Kidney (tissue), 22 donors: ENCODE measurements around the gene C12orf76. TPM values are rescaled to one million over a fixed set of nuclear protein-coding genes. Genes with fewer than 3 reads are reported as not detected.
A peak's percentile ranks its signal among the peaks of the same experiment; 100 is the strongest.

ENCODE experiments used
- DNase-seq, 5 donors: peaks; one replicate each; pipeline ENCODE4 v3.0.0-alpha.2; 2013 to 2020
- FAIRE-seq: peaks from 2 replicates; lab custom pipeline; 2012; peaks lifted over from hg19 to GRCh38; lab: Jason Lieb, UNC
- H3K27ac ChIP-seq, 2 donors: one replicate each; pipeline ENCODE4 v1.7.0; 2013; ENCODE audit warnings: low read depth in 2 of 2, low read length in 2 of 2, inconsistent platforms in 1 of 2
- H3K27me3 ChIP-seq: one replicate; pipeline ENCODE4 v1.7.1; 2013; ENCODE audit warnings: low read length, inconsistent platforms; ENCODE audit not compliant: control insufficient read depth, insufficient read depth
- H3K36me3 ChIP-seq, 3 donors: one replicate each; pipeline versions ENCODE4 v1.7.0 to v1.7.1; 2013; ENCODE audit warnings: low read length in 3 of 3, control low read depth in 1 of 3, inconsistent platforms in 1 of 3; ENCODE audit not compliant: insufficient read depth in 3 of 3, control insufficient read depth in 2 of 3
- H3K4me1 ChIP-seq, 3 donors: one replicate each; pipeline versions ENCODE4 v1.7.0 to v1.7.1; 2013; ENCODE audit warnings: low read length in 3 of 3, inconsistent platforms in 1 of 3, low read depth in 1 of 3; ENCODE audit not compliant: control insufficient read depth in 2 of 3, insufficient read depth in 2 of 3
- H3K4me3 ChIP-seq, 3 donors: one replicate each; pipeline versions ENCODE4 v1.7.0 to v1.8.1; 2013; ENCODE audit warnings: low read length in 3 of 3, control low read depth in 1 of 3, inconsistent platforms in 1 of 3
- H3K9ac ChIP-seq, 3 donors: one replicate each; pipeline versions ENCODE4 v1.7.0 to v1.7.1; 2013; ENCODE audit warnings: low read length in 3 of 3, control low read depth in 1 of 3, inconsistent platforms in 1 of 3
- H3K9me3 ChIP-seq, 3 donors: one replicate each; pipeline versions ENCODE4 v1.7.0 to v1.7.1; 2013; ENCODE audit warnings: low read length in 3 of 3, control low read depth in 1 of 3, inconsistent platforms in 1 of 3; ENCODE audit not compliant: control insufficient read depth in 2 of 3, insufficient read depth in 1 of 3
- intact Hi-C: fragments of 100-400 bp; cut with DNase I; formaldehyde crosslinking; loops from one replicate; pipeline ENCODE4 v1.11.1; 2022
- long read RNA-seq, 10 donors: library from polyadenylated mRNA in 1 of 10; unstranded in 1 of 10; transcript quantifications; one replicate each; pipeline ENCODE4 v2.0.0 and lab custom pipeline, GENCODE V29; 2021 to 2026
- polyA plus RNA-seq: library from polyadenylated mRNA; stranded (reverse); fragments of 350-450 nt; fragmentation: Illumina TruSeq; extraction: RNeasy Lipid Tissue Mini Kit (QIAGEN cat#74804); gene quantifications from one replicate; pipeline ENCODE4 v1.2.3, GENCODE V29; 2014; ENCODE audit warnings: low read depth, low replicate concordance; ENCODE audit not compliant: insufficient read depth
- total RNA-seq: library from RNA; stranded (reverse); fragmentation: NEBNext Ultra II Directional; extraction: Animal tissue kit (Norgen Biotek cat#: 25700); gene quantifications from one replicate; pipeline ENCODE4 v1.2.1, GENCODE V29; 2021
- TF ChIP-seq, protein P1 (sequence below): IDR thresholded peaks from 3 replicates; pipeline ENCODE4 v1.5.1; 2012; ENCODE audit warnings: mild to moderate bottlenecking, moderate library complexity, borderline replicate concordance; ENCODE audit not compliant: insufficient read depth; ENCODE audit errors: extremely low read depth
- donor health status: control.
- donor health status: control.
- donor health status: control.
- donor health status: control.
- donor health status: control.
- donor health status: DM: yes; HTN: yes; CAD: no.
- donor health status: Normal renal cell carcinoma (clear cell type).

C12orf76 gene
- total RNA-seq (14.6 TPM), polyA plus RNA-seq (15.8 TPM)
- long read RNA-seq, donor 1, partial matches to known transcripts, result 0 of 7 reads
- long read RNA-seq, donor 1, other reads (novel, unspliced or antisense), result 0 of 7 reads
- long read RNA-seq, donor 2, transcript C12orf76-203 (2 exons, 1,755 nt), result major isoform, 13 of 26 reads
- long read RNA-seq, donor 2, partial matches to known transcripts, result 12 of 26 reads
- long read RNA-seq, donor 2, other reads (novel, unspliced or antisense), result 0 of 26 reads
- long read RNA-seq, donor 3, transcript C12orf76-203 (2 exons, 1,755 nt), result major isoform, 11 of 28 reads
- long read RNA-seq, donor 3, partial matches to known transcripts, result 13 of 28 reads
- long read RNA-seq, donor 3, other reads (novel, unspliced or antisense), result 0 of 28 reads
- long read RNA-seq, donor 4, transcript C12orf76-203 (2 exons, 1,755 nt), result major isoform, 6 of 13 reads
- long read RNA-seq, donor 4, partial matches to known transcripts, result 5 of 13 reads
- long read RNA-seq, donor 4, other reads (novel, unspliced or antisense), result 0 of 13 reads
- long read RNA-seq, donor 5, partial matches to known transcripts, result 0 of 4 reads
- long read RNA-seq, donor 5, other reads (novel, unspliced or antisense), result 0 of 4 reads
- long read RNA-seq, donor 6, transcript C12orf76-203 (2 exons, 1,755 nt), result major isoform, 12 of 26 reads
- long read RNA-seq, donor 6, partial matches to known transcripts, result 14 of 26 reads
- long read RNA-seq, donor 6, other reads (novel, unspliced or antisense), result 0 of 26 reads
- long read RNA-seq, donor 7, partial matches to known transcripts, result 9 of 11 reads
- long read RNA-seq, donor 7, other reads (novel, unspliced or antisense), result 1 of 11 reads
- long read RNA-seq, donor 8, transcript C12orf76-203 (2 exons, 1,755 nt), result major isoform, 9 of 10 reads
- long read RNA-seq, donor 8, partial matches to known transcripts, result 0 of 10 reads
- long read RNA-seq, donor 8, other reads (novel, unspliced or antisense), result 0 of 10 reads
- long read RNA-seq, donor 9, transcript C12orf76-203 (2 exons, 1,755 nt), result major isoform, 6 of 12 reads
- long read RNA-seq, donor 9, partial matches to known transcripts, result 5 of 12 reads
- long read RNA-seq, donor 9, other reads (novel, unspliced or antisense), result 0 of 12 reads
- long read RNA-seq, donor 10, transcript C12orf76-203 (2 exons, 1,755 nt), result major isoform, 8 of 18 reads
- long read RNA-seq, donor 10, transcript C12orf76-208 (3 exons, 496 nt), result minor isoform, 5 of 18 reads
- long read RNA-seq, donor 10, partial matches to known transcripts, result 5 of 18 reads
- long read RNA-seq, donor 10, other reads (novel, unspliced or antisense), result 0 of 18 reads

DNA sequence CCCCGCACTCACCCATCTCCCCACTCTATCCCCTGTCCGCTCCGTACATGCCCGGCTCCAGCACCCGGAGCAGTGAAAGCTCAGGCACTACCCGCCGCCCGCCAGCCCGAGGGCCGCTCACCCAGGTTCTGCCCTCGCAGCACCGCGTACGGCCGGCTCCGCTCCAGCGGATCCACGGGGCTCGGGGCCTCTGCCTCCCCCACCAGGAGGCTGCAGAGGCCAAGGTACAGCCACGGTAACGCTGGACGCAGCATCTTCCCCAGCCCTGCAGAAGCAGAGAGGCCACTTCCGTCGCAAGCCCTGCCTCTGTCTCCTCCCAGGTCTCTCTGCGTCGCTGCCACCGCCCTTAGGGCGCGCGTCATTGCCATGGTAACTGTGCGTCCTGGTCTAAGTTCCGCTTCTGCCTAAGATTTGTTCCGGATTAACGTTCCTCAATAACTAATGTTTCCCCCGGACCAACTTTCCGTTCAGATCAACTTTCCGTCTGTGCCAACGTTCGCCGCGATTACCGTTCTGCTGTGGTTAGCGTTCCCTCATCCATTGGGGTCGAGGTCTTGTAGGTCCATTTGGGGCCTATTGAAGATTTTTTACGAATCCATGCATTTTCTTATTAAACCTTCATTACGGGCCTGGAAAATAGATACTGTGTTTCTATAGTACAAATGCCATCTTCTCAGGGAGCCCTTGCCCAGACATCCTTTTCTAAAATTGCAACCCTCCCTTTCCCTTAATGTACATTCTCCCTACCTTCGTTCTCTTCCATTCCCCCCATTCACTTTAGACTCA, at the start of gene C12orf76:
TSS of gene C12orf76 (minus strand) at position 281 of the 786 bp plus-strand sequence. CDS start at position 254, 27 bp downstream.
- FAIRE-seq, result peak; percentile 58

DNA sequence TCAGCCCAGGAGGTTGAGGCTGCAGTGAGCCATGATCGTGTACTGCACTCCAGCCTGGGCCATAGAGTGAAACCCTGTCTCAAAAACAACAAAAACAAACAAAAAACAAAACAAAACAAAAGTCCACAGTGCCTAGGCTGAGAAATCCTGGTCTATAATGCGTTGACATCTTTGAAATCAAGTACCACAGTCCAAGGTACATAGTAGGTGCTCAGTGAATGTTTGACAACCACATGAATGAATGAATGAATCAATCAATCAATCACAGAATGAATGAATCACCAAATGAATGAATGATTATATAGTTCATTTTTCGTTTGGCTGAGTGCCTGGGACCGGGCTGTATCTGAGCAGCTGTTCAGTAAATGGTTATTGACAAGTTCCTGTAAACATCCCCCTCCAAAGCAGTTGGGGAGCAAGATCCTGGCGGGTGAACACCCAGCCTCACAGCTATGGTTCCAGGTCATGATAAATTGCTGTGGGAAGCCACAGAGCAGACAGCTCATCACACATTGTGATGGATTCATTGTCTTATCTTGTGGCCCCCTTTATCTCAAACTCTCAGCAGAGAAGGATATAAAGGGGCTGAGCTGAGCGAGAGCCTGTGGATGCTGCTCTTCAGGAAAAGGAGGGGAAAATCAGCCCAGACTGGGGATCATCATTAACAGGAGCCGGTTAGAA, 45.4 kb upstream of the C12orf76 start:
- H3K4me1 ChIP-seq, result no peaks in the 10 kb centered on the region
- intact Hi-C loops, result loop anchor here (10.0 kb wide), 1 partner anchor 331 kb away; no protein-coding TSS in a partner anchor

More for the DNA sequence above, at the start of gene C12orf76:
- TF ChIP-seq, protein P1, sequence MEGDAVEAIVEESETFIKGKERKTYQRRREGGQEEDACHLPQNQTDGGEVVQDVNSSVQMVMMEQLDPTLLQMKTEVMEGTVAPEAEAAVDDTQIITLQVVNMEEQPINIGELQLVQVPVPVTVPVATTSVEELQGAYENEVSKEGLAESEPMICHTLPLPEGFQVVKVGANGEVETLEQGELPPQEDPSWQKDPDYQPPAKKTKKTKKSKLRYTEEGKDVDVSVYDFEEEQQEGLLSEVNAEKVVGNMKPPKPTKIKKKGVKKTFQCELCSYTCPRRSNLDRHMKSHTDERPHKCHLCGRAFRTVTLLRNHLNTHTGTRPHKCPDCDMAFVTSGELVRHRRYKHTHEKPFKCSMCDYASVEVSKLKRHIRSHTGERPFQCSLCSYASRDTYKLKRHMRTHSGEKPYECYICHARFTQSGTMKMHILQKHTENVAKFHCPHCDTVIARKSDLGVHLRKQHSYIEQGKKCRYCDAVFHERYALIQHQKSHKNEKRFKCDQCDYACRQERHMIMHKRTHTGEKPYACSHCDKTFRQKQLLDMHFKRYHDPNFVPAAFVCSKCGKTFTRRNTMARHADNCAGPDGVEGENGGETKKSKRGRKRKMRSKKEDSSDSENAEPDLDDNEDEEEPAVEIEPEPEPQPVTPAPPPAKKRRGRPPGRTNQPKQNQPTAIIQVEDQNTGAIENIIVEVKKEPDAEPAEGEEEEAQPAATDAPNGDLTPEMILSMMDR, result no peak
- H3K27ac ChIP-seq, result peak within 1 kb of the TSS; percentile 65 to 69
- H3K27me3 ChIP-seq, result no peaks in the 10 kb centered on the region
- peak; percentile 93 to 99 (median 97) for DNase-seq
- H3K4me3 ChIP-seq, result peak within 1 kb of the TSS; percentile 84 to 99 (median 97)
- H3K4me1 ChIP-seq, result peaks cover 0 to 6% (median 5%) of the 10 kb centered on the region in 3 donors
- H3K9ac ChIP-seq, result peak within 1 kb of the TSS; percentile 29 to 92 (median 87)
- intact Hi-C loops, result no loop called here
- H3K9me3 ChIP-seq, result no peaks in the 10 kb centered on the region
- peaks cover 0 to 3% (median 0%) of the 10 kb centered on the region in 3 donors for H3K36me3 ChIP-seq

More for the DNA sequence above, 45.4 kb upstream of the C12orf76 start:
- FAIRE-seq (no peak), DNase-seq (no peak)
- no peaks in the 10 kb centered on the region for H3K27me3 ChIP-seq
- H3K27ac ChIP-seq, result no peak overlapping the region
- no peaks in the 10 kb centered on the region for H3K9me3 ChIP-seq
- TF ChIP-seq, protein P1, result no peak
- H3K9ac ChIP-seq, result no peak overlapping the region
- no peak overlapping the region for H3K4me3 ChIP-seq
- H3K36me3 ChIP-seq, result no peaks in the 10 kb centered on the region
